ENCODE measurements around the gene KANK2.

GRCh38 chr19:11180346-11180745 lies 17.0 kb downstream of the KANK2 start:
- TF ChIP-seq, protein P1, sequence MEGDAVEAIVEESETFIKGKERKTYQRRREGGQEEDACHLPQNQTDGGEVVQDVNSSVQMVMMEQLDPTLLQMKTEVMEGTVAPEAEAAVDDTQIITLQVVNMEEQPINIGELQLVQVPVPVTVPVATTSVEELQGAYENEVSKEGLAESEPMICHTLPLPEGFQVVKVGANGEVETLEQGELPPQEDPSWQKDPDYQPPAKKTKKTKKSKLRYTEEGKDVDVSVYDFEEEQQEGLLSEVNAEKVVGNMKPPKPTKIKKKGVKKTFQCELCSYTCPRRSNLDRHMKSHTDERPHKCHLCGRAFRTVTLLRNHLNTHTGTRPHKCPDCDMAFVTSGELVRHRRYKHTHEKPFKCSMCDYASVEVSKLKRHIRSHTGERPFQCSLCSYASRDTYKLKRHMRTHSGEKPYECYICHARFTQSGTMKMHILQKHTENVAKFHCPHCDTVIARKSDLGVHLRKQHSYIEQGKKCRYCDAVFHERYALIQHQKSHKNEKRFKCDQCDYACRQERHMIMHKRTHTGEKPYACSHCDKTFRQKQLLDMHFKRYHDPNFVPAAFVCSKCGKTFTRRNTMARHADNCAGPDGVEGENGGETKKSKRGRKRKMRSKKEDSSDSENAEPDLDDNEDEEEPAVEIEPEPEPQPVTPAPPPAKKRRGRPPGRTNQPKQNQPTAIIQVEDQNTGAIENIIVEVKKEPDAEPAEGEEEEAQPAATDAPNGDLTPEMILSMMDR (IDR thresholded peaks at IDR 0.05) = no peak
- TF ChIP-seq POLR2A (IDR thresholded peaks at IDR 0.05) = no peak

All from adrenal gland (tissue), 5 donors.